Activated effector memory CD4-positive, alpha-beta T cell treated with Interleukin-2 at 50 U/mL for 16 hours (primary cell): Measurements from ENCODE around the gene MAML3.

ENCODE experiments used
- DNase-seq: peaks from one replicate; pipeline ENCODE4 v3.0.0-alpha.2; 2020

MAML3 gene

DNA sequence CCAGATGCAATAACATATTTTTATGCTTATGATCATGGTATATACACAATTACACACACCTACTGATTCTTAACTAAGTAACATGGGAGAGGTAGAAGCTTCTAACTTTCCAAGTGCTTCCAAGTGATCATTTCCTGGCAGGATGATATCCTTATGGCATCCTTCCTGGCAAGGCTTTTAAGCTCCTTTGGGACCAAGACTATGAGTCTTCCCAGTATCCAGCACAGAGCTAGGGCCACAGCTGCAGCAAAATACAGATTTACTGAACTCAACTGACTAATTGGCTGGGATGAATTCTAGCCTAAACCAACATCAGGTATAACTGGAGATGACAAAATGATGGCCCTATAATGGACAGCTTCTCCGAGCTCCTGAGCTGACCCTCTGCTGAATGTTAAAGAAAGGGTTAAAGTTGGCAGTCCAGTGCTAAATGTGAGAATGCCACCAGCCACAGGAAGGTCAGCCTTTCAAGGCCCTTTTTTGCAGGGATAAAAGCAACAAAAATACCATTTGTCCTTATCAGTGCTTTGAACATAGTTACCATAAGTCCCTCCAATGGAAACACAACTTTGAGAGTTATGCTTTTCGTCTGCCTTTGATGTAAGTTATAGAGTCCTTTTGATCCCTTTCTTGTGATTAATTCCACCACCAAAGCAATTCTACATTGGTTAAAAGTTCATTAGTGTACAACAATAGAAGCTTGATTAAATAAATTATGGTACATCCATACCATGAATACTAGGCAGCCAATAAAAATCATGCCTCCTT, 415.0 kb downstream of the MAML3 start:
- DNase-seq: no peak

DNA sequence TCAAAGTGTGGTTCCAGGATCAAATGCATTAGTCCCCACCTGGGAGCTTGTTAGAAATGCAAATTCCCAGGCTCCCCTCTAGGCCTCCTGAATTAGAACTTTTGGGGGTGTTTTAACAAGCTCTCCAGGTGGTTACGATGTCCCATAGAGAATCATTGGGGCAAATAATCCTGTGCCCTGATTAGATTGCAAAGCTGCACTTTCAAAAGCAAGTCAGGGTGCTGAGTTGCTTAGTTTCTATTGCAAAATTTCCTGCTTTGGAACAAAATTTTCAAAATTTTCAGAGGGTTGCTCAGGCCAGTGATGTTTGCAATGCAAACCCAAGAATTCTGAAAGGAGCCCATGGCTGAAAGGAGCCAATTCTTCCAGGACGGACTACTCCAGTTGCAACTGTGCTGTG, 417.3 kb downstream of the MAML3 start:
- DNase-seq: no peak

DNA sequence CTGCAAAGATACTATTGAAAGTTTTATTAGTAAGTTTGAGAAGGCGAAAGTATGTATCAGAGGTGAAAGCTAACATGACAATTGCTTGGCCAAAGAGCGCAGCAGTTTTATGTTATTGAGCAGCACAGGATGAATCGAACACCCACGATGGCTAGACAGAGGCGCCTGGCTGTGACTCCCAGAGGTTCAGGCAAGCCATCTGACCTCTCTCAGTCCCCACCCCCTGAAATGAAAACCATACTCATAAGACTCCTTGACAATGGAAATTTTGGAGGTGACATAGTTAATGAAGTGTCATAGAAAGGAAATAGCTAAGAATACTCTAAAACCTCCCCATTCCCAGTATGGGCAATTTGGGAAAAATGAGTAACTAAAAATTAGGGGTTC, 417.7 kb downstream of the MAML3 start:
- DNase-seq: no peak

DNA sequence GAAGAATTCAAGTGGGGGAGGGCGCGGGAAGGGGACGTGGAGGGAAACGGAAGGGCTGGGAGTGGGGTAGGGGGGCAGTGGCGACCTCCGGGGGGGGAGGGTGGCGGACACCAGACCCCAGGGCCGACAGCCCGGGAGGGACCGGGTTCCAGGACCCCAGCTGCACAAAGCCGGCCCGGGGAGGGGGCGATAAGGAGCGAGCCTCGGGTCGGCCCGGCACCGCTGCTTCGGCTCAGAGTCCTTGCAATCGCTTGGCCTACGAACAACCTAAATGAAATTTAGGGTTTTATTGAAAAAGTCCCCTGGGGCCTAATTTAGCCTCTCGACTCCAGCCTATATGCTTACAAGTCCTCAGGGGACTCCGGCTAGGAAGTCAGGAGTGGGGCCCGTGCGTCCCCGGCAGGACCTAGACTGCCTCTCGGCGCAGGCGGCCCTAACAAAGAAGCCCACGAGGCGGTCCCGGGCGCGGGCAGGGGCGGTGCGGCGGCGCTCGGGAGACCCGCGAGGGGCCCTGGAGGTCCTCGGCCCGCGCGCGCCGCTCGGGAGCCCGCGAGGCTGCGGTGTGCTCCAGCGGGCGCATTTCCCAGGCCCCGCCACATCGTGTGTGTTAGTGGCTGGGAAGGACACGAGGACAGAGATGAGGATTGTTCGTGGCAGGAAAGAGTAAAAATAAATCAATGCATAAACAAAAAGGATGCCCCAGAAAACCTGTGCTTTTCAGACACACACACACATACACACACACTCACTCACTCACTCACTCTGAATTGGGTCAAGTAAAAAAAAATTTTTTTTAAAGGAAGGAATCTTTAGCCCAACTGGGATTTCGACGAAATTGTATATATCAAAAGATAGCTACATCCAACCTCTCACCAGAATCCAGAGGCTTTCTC, 418.4 kb downstream of the MAML3 start:
- DNase-seq: no peak

DNA sequence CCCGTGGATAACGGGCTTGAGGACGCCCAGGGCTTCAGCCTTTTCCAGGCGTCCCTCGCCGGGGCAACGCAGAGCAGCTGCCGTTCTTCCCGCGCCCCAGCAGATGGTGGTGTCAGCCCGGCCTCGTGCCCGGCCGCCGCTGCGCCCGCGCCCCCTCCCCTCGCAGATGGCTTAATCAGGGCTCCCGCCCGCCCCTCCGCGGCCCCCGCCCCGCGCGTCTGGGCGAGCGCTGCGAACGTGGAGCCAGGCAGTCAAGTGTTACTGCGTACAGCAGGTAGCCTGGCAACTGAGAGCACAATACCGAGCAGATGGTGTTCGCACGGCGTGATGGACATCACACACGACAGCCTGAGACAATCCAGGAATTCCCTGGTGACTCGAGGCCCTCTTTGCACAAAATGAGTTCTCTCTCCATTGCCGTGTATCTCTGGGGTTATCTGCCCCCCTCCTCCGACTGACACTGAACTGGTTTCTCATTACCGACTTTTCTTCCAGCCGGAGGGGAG, 419.1 kb downstream of the MAML3 start:
- DNase-seq: peak; percentile 2

DNA sequence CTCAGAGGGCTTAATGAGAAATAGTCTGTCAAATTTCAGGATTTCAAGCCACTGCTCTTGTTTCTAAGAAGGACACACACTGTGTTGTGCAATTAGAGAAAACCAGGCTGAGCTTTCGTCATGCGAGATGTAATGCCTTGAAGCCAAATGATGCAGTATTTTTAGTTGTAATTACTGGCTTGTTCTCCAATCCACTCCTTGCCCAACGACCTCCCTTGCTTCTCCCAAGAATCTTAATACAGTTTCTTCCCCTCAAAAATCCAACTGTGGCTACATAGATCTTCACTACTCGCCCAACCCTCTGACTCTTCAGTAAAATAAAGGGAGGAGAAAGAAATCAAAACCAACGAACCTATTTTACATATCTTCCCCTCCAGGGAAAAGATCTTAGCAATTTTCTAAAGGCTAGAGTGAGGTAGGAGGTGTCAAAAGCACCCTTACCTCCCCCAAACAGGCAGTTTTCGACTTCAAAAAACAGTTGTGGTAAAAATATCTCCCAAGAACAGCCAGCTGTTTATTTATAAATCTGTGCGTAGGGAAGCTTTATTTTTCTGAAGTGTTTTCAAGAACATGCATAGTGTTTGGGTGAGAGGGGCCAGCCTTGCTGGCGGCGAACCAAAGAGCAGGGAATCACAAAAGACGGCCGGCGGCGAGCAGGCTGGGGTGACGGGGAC, 419.6 kb downstream of the MAML3 start:
- no peak for DNase-seq

- no peak for DNase-seq
These were observed 420.9 kb downstream of the MAML3 start for GRCh38 chr4:139732991-139733570.

GRCh38 chr4:139728840-139729239, 425.1 kb downstream of the MAML3 start:
- DNase-seq: no peak

DNA sequence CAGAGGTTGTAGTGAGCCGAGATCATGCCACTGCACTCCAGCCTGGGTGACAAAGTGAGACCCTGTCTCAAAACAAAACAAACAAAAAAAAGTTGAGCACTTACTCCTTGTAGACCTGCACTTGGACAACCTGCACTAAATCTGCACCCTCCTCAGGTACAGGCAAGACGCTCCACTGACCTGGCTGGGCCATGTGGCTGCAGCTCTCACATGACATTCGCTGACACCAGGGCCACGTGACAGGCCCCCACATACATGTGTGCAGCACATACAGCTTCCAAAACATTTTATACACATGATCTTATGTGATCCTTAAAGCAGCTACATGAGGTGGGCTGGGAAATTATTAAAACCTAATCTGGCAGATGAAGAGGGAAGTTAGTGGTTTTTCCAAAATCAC, 425.8 kb downstream of the MAML3 start:
- no peak for DNase-seq

GRCh38 chr4:139726615-139727014, 427.4 kb downstream of the MAML3 start:
- no peak for DNase-seq

GRCh38 chr4:139725236-139725635, 428.7 kb downstream of the MAML3 start:
- no peak for DNase-seq

- no peak for DNase-seq
These were observed 432.2 kb downstream of the MAML3 start for GRCh38 chr4:139721789-139722188.

DNA sequence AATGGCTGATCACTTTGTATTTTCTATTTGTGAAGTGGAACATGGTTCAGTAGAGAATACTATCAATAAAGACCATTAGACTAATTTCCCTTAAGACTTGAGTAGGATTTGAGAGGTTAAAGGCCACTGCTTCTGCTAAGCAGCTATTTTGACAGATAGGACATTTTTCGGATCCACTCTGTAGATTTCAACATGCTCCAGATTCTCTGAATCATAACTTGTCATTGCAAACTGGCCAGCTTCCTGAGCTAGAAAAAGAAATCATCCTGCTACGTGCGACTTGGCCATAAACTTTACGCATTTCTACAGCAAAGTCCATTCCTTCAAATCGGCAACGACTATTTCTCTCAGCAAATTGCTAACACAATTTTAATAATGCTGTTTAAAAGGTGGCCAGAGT, 433.2 kb downstream of the MAML3 start:
- no peak for DNase-seq

- no peak for DNase-seq
These were observed 434.4 kb downstream of the MAML3 start for GRCh38 chr4:139719381-139720101.

- DNase-seq: no peak
These were observed 435.2 kb downstream of the MAML3 start for GRCh38 chr4:139718833-139719232.

- DNase-seq: no peak
These were observed 435.6 kb downstream of the MAML3 start for GRCh38 chr4:139718358-139718757.

GRCh38 chr4:139715746-139716391, 438.1 kb downstream of the MAML3 start:
- no peak for DNase-seq

GRCh38 chr4:139712882-139713281, 441.1 kb downstream of the MAML3 start:
- no peak for DNase-seq

GRCh38 chr4:139711461-139711860, 442.5 kb downstream of the MAML3 start:
- DNase-seq: no peak

GRCh38 chr4:139710073-139710472, 443.9 kb downstream of the MAML3 start:
- DNase-seq: no peak

GRCh38 chr4:139709660-139710059, 444.3 kb downstream of the MAML3 start:
- DNase-seq: no peak
